Activated naive CD4-positive, alpha-beta T cell treated with anti-CD3 and anti-CD28 coated beads, Interleukin-2, amount 50 U/mL, for 24 hours (primary cell): ENCODE results near the gene ZNF451.
"Not testable (repeated sequence)": the region's sequence is repeated elsewhere in the genome, so short reads cannot be mapped to it uniquely, and the experiment has no call there.

Source experiments
- H3K27ac Mint-ChIP-seq: one replicate; pipeline ENCODE4 v1.8.0; 2021; ENCODE audit warnings: mild to moderate bottlenecking, mixed read lengths
- H3K27me3 Mint-ChIP-seq: one replicate; pipeline ENCODE4 v1.8.0; 2021; ENCODE audit warnings: mixed read lengths
- H3K36me3 Mint-ChIP-seq: one replicate; pipeline ENCODE4 v1.8.0; 2021; ENCODE audit warnings: mixed read lengths
- H3K4me1 Mint-ChIP-seq: one replicate; pipeline ENCODE4 v1.8.0; 2021; ENCODE audit warnings: mixed read lengths
- H3K4me3 Mint-ChIP-seq: one replicate; pipeline ENCODE4 v1.8.0; 2021; ENCODE audit warnings: mild to moderate bottlenecking, mixed read lengths
- H3K9me3 Mint-ChIP-seq: one replicate; pipeline ENCODE4 v1.8.0; 2021; ENCODE audit warnings: mixed read lengths

ZNF451 gene

GRCh38 chr6:57075092-57075491 lies 14.9 kb upstream of the ZNF451 start:
- H3K9me3 Mint-ChIP-seq, result no peaks in the 10 kb centered on the region
- no peak overlapping the region for H3K4me3 Mint-ChIP-seq
- no peaks in the 10 kb centered on the region for H3K4me1 Mint-ChIP-seq
- no peak overlapping the region for H3K27ac Mint-ChIP-seq
- H3K27me3 Mint-ChIP-seq, result no peaks in the 10 kb centered on the region
- peaks cover 10% of the 10 kb centered on the region for H3K36me3 Mint-ChIP-seq

GRCh38 chr6:57078531-57079207 lies 11.3 kb upstream of the ZNF451 start:
- Mint-ChIP-seq H3K27me3 (no peaks in the 10 kb centered on the region), H3K4me3 (no peak overlapping the region), H3K27ac (no peak overlapping the region), H3K4me1 (no peaks in the 10 kb centered on the region), H3K36me3 (peaks cover 18% of the 10 kb centered on the region), H3K9me3 (no peaks in the 10 kb centered on the region)

- Mint-ChIP-seq H3K27me3 (no peaks in the 10 kb centered on the region), H3K36me3 (peaks cover 4% of the 10 kb centered on the region), H3K27ac (no peak overlapping the region), H3K4me3 (no peak overlapping the region), H3K9me3 (no peaks in the 10 kb centered on the region), H3K4me1 (peaks cover 7% of the 10 kb centered on the region)
Observed at GRCh38 chr6:57085471-57085870, 4.5 kb upstream of the ZNF451 start.

- Mint-ChIP-seq H3K27ac (no peak overlapping the region), H3K9me3 (no peaks in the 10 kb centered on the region), H3K4me3 (no peak overlapping the region), H3K27me3 (no peaks in the 10 kb centered on the region), H3K36me3 (peaks cover 7% of the 10 kb centered on the region), H3K4me1 (peaks cover 14% of the 10 kb centered on the region)
Observed at GRCh38 chr6:57086843-57087242, 3.1 kb upstream of the ZNF451 start.

- Mint-ChIP-seq H3K4me3 (no peak overlapping the region), H3K27me3 (no peaks in the 10 kb centered on the region)
Observed at GRCh38 chr6:57087916-57088315, 2.1 kb upstream of the ZNF451 start.

GRCh38 chr6:57089265-57089664 lies 723 bp upstream of the ZNF451 start:
- H3K4me1 Mint-ChIP-seq, result peaks cover 34% of the 10 kb centered on the region
- H3K27me3 Mint-ChIP-seq, result no peaks in the 10 kb centered on the region
- H3K36me3 Mint-ChIP-seq, result peaks cover 14% of the 10 kb centered on the region
- peak overlapping the region; percentile 88 for H3K4me3 Mint-ChIP-seq
- H3K9me3 Mint-ChIP-seq, result no peaks in the 10 kb centered on the region
- H3K27ac Mint-ChIP-seq, result no peak overlapping the region

More at GRCh38 chr6:57087916-57088315, 2.1 kb upstream of the ZNF451 start:
- Mint-ChIP-seq H3K9me3 (no peaks in the 10 kb centered on the region), H3K36me3 (peaks cover 10% of the 10 kb centered on the region), H3K27ac (peak overlapping the region; percentile 35), H3K4me1 (peaks cover 24% of the 10 kb centered on the region)

- Mint-ChIP-seq H3K4me3 (peak overlapping the region; percentile 88), H3K36me3 (peaks cover 14% of the 10 kb centered on the region)
- H3K27ac Mint-ChIP-seq, result not testable (repeated sequence)
Observed at GRCh38 chr6:57090458-57091067, 575 bp downstream of the ZNF451 start.

GRCh38 chr6:57091375-57091774 lies 1.4 kb downstream of the ZNF451 start:
- not testable (repeated sequence) for H3K9me3 Mint-ChIP-seq, H3K27me3 Mint-ChIP-seq
- Mint-ChIP-seq H3K4me1 (peaks cover 45% of the 10 kb centered on the region), H3K4me3 (peak overlapping the region; percentile 87), H3K36me3 (peaks cover 14% of the 10 kb centered on the region), H3K27ac (peak overlapping the region; percentile 81)

More at GRCh38 chr6:57090458-57091067, 575 bp downstream of the ZNF451 start:
- H3K4me1 Mint-ChIP-seq, result peaks cover 42% of the 10 kb centered on the region
- not testable (repeated sequence) for H3K9me3 Mint-ChIP-seq, H3K27me3 Mint-ChIP-seq

GRCh38 chr6:57094689-57095088 lies 4.7 kb downstream of the ZNF451 start:
- Mint-ChIP-seq H3K27ac (no peak overlapping the region), H3K27me3 (no peaks in the 10 kb centered on the region), H3K4me1 (peaks cover 62% of the 10 kb centered on the region), H3K9me3 (no peaks in the 10 kb centered on the region), H3K4me3 (no peak overlapping the region), H3K36me3 (peaks cover 24% of the 10 kb centered on the region)

- peaks cover 59% of the 10 kb centered on the region for H3K4me1 Mint-ChIP-seq
- H3K27ac Mint-ChIP-seq, result no peak overlapping the region
- H3K36me3 Mint-ChIP-seq, result peaks cover 39% of the 10 kb centered on the region
- H3K9me3 Mint-ChIP-seq, result no peaks in the 10 kb centered on the region
- H3K4me3 Mint-ChIP-seq, result no peak overlapping the region
- no peaks in the 10 kb centered on the region for H3K27me3 Mint-ChIP-seq
Observed at GRCh38 chr6:57097596-57097995, 7.6 kb downstream of the ZNF451 start.

GRCh38 chr6:57102976-57103375 lies 13.0 kb downstream of the ZNF451 start:
- no peak overlapping the region for H3K27ac Mint-ChIP-seq
- H3K9me3 Mint-ChIP-seq, result no peaks in the 10 kb centered on the region
- H3K4me3 Mint-ChIP-seq, result no peak overlapping the region
- H3K36me3 Mint-ChIP-seq, result peaks cover 47% of the 10 kb centered on the region
- no peaks in the 10 kb centered on the region for H3K27me3 Mint-ChIP-seq
- peaks cover 69% of the 10 kb centered on the region for H3K4me1 Mint-ChIP-seq

GRCh38 chr6:57104336-57104735 lies 14.3 kb downstream of the ZNF451 start:
- Mint-ChIP-seq H3K4me1 (peaks cover 68% of the 10 kb centered on the region), H3K4me3 (no peak overlapping the region), H3K27me3 (no peaks in the 10 kb centered on the region), H3K9me3 (no peaks in the 10 kb centered on the region), H3K27ac (no peak overlapping the region), H3K36me3 (peaks cover 50% of the 10 kb centered on the region)

- Mint-ChIP-seq H3K27me3 (no peaks in the 10 kb centered on the region), H3K27ac (no peak overlapping the region), H3K9me3 (no peaks in the 10 kb centered on the region), H3K4me3 (no peak overlapping the region), H3K36me3 (peaks cover 28% of the 10 kb centered on the region), H3K4me1 (peaks cover 76% of the 10 kb centered on the region)
Observed at GRCh38 chr6:57106990-57107389, 17.0 kb downstream of the ZNF451 start.

- Mint-ChIP-seq H3K27me3 (no peaks in the 10 kb centered on the region), H3K27ac (no peak overlapping the region), H3K36me3 (peaks cover 28% of the 10 kb centered on the region), H3K4me1 (peaks cover 72% of the 10 kb centered on the region), H3K4me3 (no peak overlapping the region), H3K9me3 (no peaks in the 10 kb centered on the region)
Observed at GRCh38 chr6:57108691-57109090, 18.7 kb downstream of the ZNF451 start.

- peaks cover 61% of the 10 kb centered on the region for H3K4me1 Mint-ChIP-seq
- no peaks in the 10 kb centered on the region for H3K27me3 Mint-ChIP-seq
- no peak overlapping the region for H3K4me3 Mint-ChIP-seq
- H3K27ac Mint-ChIP-seq, result no peak overlapping the region
- H3K9me3 Mint-ChIP-seq, result no peaks in the 10 kb centered on the region
- H3K36me3 Mint-ChIP-seq, result peaks cover 25% of the 10 kb centered on the region
Observed at GRCh38 chr6:57109880-57110279, 19.9 kb downstream of the ZNF451 start.

- no peaks in the 10 kb centered on the region for H3K9me3 Mint-ChIP-seq
- H3K27ac Mint-ChIP-seq, result no peak overlapping the region
- peaks cover 15% of the 10 kb centered on the region for H3K36me3 Mint-ChIP-seq
- H3K27me3 Mint-ChIP-seq, result no peaks in the 10 kb centered on the region
- peak overlapping the region; percentile 44 for H3K4me3 Mint-ChIP-seq
- H3K4me1 Mint-ChIP-seq, result peaks cover 55% of the 10 kb centered on the region
Observed at GRCh38 chr6:57113105-57113504, 23.1 kb downstream of the ZNF451 start.
